H1 (cell line): Measurements from ENCODE around the gene CD7. TPM values are rescaled to one million over a fixed set of nuclear protein-coding genes. Genes with fewer than 3 reads are reported as not detected.
A peak's percentile ranks its signal among the peaks of the same experiment; 100 is the strongest.

Experiments used
- CTCF ChIA-PET: fragments of 300-600 bp; sonication (Branson Sonifier 250); formaldehyde crosslinking; loops from one replicate; lab custom pipeline; 2021; ENCODE audit not compliant: partially characterized antibody; lab: Charles Lee
- POLR2A ChIA-PET: fragments of 300-600 bp; sonication (Branson Sonifier 250); formaldehyde crosslinking; loops from one replicate; lab custom pipeline; 2021; ENCODE audit warnings: inconsistent platforms; ENCODE audit not compliant: partially characterized antibody; lab: Charles Lee
- DNase-seq, 2 experiments: peaks; one replicate each; pipeline versions ENCODE4 v3.0.0 to v3.0.0-alpha.2; 2010 to 2022; ENCODE audit warnings: low spot score in 2 of 2, low read depth in 1 of 2, mixed read lengths in 1 of 2
- FAIRE-seq: peaks from 2 replicates; lab custom pipeline; 2011; peaks lifted over from hg19 to GRCh38; lab: Jason Lieb, UNC
- H2AFZ ChIP-seq: 2 replicates; pipeline ENCODE4 v1.8.1; 2012; ENCODE audit warnings: low read length, inconsistent platforms
- H2AK5ac ChIP-seq: 2 replicates; pipeline ENCODE4 v1.6.1; 2013; ENCODE audit warnings: low read depth, low read length
- H2BK120ac ChIP-seq: replicated peaks from 2 replicates; pipeline ENCODE3; 2013; ENCODE audit warnings: low read depth, low read length, inconsistent platforms
- H2BK12ac ChIP-seq: 2 replicates; pipeline ENCODE4 v1.6.1; 2013; ENCODE audit warnings: low read depth, low read length
- H2BK15ac ChIP-seq: 2 replicates; pipeline ENCODE4 v1.6.1; 2013; ENCODE audit warnings: low read length
- H2BK20ac ChIP-seq: 2 replicates; pipeline ENCODE4 v1.6.1; 2013; ENCODE audit warnings: low read length
- H2BK5ac ChIP-seq: 2 replicates; pipeline ENCODE4 v1.6.1; 2013; ENCODE audit warnings: low read depth, low read length
- H3K14ac ChIP-seq: 2 replicates; pipeline ENCODE4 v1.6.1; 2013; ENCODE audit warnings: inconsistent platforms; ENCODE audit not compliant: insufficient read length
- H3K18ac ChIP-seq: 2 replicates; pipeline ENCODE4 v1.6.1; 2013; ENCODE audit warnings: low read length; ENCODE audit errors: extremely low read depth
- H3K23ac ChIP-seq: 2 replicates; pipeline ENCODE4 v1.6.1; 2013; ENCODE audit warnings: inconsistent platforms; ENCODE audit not compliant: insufficient read length
- H3K23me2 ChIP-seq: 2 replicates; pipeline ENCODE4 v1.6.1; 2013; ENCODE audit warnings: low read depth, low read length
- H3K27ac ChIP-seq: 2 replicates; pipeline ENCODE4 v1.6.1; 2011; ENCODE audit warnings: low read depth, low read length, inconsistent platforms
- H3K27me3 ChIP-seq, 4 experiments: replicated peaks in 1 of 4; 1 replicate in 1 of 4; 2 replicates in 3 of 4; pipeline versions ENCODE4 v1.6.1 to v1.8.1; 2011 to 2013; ENCODE audit warnings: low read length in 3 of 4, mild to moderate bottlenecking in 3 of 4, inconsistent platforms in 2 of 4, mixed read lengths in 2 of 4, moderate library complexity in 1 of 4; ENCODE audit not compliant: control insufficient read depth in 3 of 4, insufficient read depth in 3 of 4; ENCODE audit errors: extremely low read depth in 1 of 4
- H3K36me3 ChIP-seq, 4 experiments: 2 replicates each; pipeline versions ENCODE4 v1.6.1 to v1.8.1; 2011 to 2013; ENCODE audit warnings: mild to moderate bottlenecking in 4 of 4, low read length in 3 of 4, moderate library complexity in 2 of 4, control low read depth in 1 of 4, inconsistent platforms in 1 of 4; ENCODE audit not compliant: insufficient read depth in 4 of 4, control insufficient read depth in 2 of 4
- H3K4ac ChIP-seq: replicated peaks from 2 replicates; pipeline ENCODE3; 2013; ENCODE audit warnings: low read length, low read depth, mixed read lengths, inconsistent platforms; ENCODE audit not compliant: insufficient read length
- H3K4me1 ChIP-seq, 4 experiments: replicated peaks in 1 of 4; 1 replicate in 1 of 4; 2 replicates in 3 of 4; pipeline versions ENCODE4 v1.6.1 to v1.8.1; 2011 to 2013; ENCODE audit warnings: low read length in 3 of 4, inconsistent platforms in 2 of 4, mixed read lengths in 1 of 4; ENCODE audit not compliant: insufficient read depth in 4 of 4, control insufficient read depth in 3 of 4
- H3K4me2 ChIP-seq, 2 experiments: 2 replicates each; pipeline versions ENCODE4 v1.6.1 to v1.8.1; 2011 to 2013; ENCODE audit warnings: low read depth in 2 of 2, low read length in 2 of 2, control low read depth in 1 of 2, inconsistent platforms in 1 of 2, mild to moderate bottlenecking in 1 of 2; ENCODE audit not compliant: insufficient read depth in 1 of 2
- H3K4me3 ChIP-seq, 4 experiments: fragments of 200-600, 300-600 bp in 1 of 4; sonication (generic), shearing (Covaris generic), sonication (Bioruptor Twin) in 1 of 4; 2 replicates each; pipeline versions ENCODE4 v1.5.1 to v1.8.1; 2011 to 2016; ENCODE audit warnings: low read length in 4 of 4, low read depth in 3 of 4, control low read depth in 2 of 4, inconsistent platforms in 2 of 4, mild to moderate bottlenecking in 2 of 4, mixed read lengths in 1 of 4, moderate library complexity in 1 of 4; ENCODE audit not compliant: insufficient read depth in 2 of 4; ENCODE audit errors: extremely low read depth in 1 of 4
- H3K56ac ChIP-seq: replicated peaks from 2 replicates; pipeline ENCODE3; 2013; ENCODE audit warnings: low read depth, mild to moderate bottlenecking, mixed read lengths, low read length, inconsistent platforms; ENCODE audit not compliant: insufficient read length
- H3K79me1 ChIP-seq: 2 replicates; pipeline ENCODE4 v1.6.1; 2013; ENCODE audit warnings: low read depth, low read length, control low read depth
- H3K79me2 ChIP-seq, 2 experiments: 2 replicates each; pipeline versions ENCODE4 v1.6.1 to v1.8.1; 2012 to 2013; ENCODE audit warnings: low read length in 2 of 2, mild to moderate bottlenecking in 2 of 2, inconsistent platforms in 1 of 2; ENCODE audit not compliant: insufficient read depth in 2 of 2, control insufficient read depth in 1 of 2
- H3K9ac ChIP-seq, 4 experiments: replicated peaks in 1 of 4; 1 replicate in 1 of 4; 2 replicates in 3 of 4; pipeline versions ENCODE4 v1.6.1 to v1.8.1; 2011 to 2013; ENCODE audit warnings: low read depth in 3 of 4, low read length in 3 of 4, control low read depth in 2 of 4, mild to moderate bottlenecking in 2 of 4, moderate library complexity in 2 of 4, inconsistent platforms in 1 of 4; ENCODE audit errors: extremely low read depth in 1 of 4
- H3K9me3 ChIP-seq, 2 experiments: 2 replicates each; pipeline versions ENCODE4 v1.6.1 to v1.8.1; 2012 to 2013; ENCODE audit warnings: mild to moderate bottlenecking in 2 of 2, moderate library complexity in 2 of 2, control low read depth in 1 of 2, inconsistent platforms in 1 of 2, low read depth in 1 of 2, low read length in 1 of 2, mixed read lengths in 1 of 2; ENCODE audit not compliant: insufficient read depth in 2 of 2
- H4K20me1 ChIP-seq, 2 experiments: replicated peaks in 1 of 2; 2 replicates each; pipeline versions ENCODE3 to v1.8.1; 2011 to 2013; ENCODE audit warnings: inconsistent platforms in 2 of 2, low read length in 2 of 2, mild to moderate bottlenecking in 1 of 2; ENCODE audit not compliant: insufficient read depth in 2 of 2, control insufficient read depth in 1 of 2
- H4K5ac ChIP-seq: 2 replicates; pipeline ENCODE4 v1.6.1; 2013; ENCODE audit warnings: low read length, low read depth, mixed read lengths, inconsistent platforms; ENCODE audit not compliant: insufficient read length
- H4K8ac ChIP-seq: 2 replicates; pipeline ENCODE4 v1.8.0; 2013; ENCODE audit warnings: mild to moderate bottlenecking, moderate library complexity, low read length, inconsistent platforms; ENCODE audit not compliant: insufficient read depth; ENCODE audit errors: extremely low read depth
- H4K91ac ChIP-seq: replicated peaks from 2 replicates; pipeline ENCODE3; 2013; ENCODE audit warnings: low read length, mixed read lengths, inconsistent platforms; ENCODE audit not compliant: insufficient read length
- BACH1 ChIP-seq: IDR thresholded peaks from 2 replicates; pipeline ENCODE4 v1.6.1; 2012; ENCODE audit warnings: low read length, improper control_type of control experiment
- POLR2A ChIP-seq, 2 experiments: IDR thresholded peaks; 1 replicate in 1 of 2; 2 replicates in 1 of 2; pipeline ENCODE4 v1.6.1; 2011; ENCODE audit warnings: low read depth in 2 of 2, low read length in 2 of 2, mild to moderate bottlenecking in 2 of 2; ENCODE audit errors: control extremely low read depth in 1 of 2
- WGBS, 2 experiments: shearing (Covaris generic) in 1 of 2; methylation state at CpG; one replicate each; pipeline versions ENCODE4 v1.1.6 to v1.1.7; 2013 to 2015; ENCODE audit warnings: low lambda C conversion rate in 2 of 2, mixed read lengths in 2 of 2, inconsistent platforms in 1 of 2, low coverage in 1 of 2, missing lambda C conversion rate in 1 of 2; ENCODE audit not compliant: insufficient replicate concordance in 2 of 2, insufficient coverage in 1 of 2, insufficient read length in 1 of 2; ENCODE audit errors: extremely low coverage in 1 of 2, missing lambda C conversion rate in 1 of 2; 5-methylcytosine and 5-hydroxymethylcytosine counted together
- polyA plus RNA-seq, 7 experiments: library from polyadenylated mRNA; depleted of rRNA in 3 of 7; stranded (reverse) in 5 of 7; unstranded in 2 of 7; fragments of >200 nt in 5 of 7; fragments of 200-250 nt in 2 of 7; gene quantifications; 1 replicate in 5 of 7; 2 replicates in 1 of 7; 4 replicates in 1 of 7; pipeline versions ENCODE4 v1.2.1 to v1.2.3, GENCODE V29; 2011 to 2013; ENCODE audit warnings: missing spikeins in 2 of 7, mixed read lengths in 2 of 7
- total RNA-seq: library from RNA; stranded (reverse); fragmentation: NEBNext Ultra II Directional; extraction: Animal tissue kit (Norgen Biotek cat#: 25700); gene quantifications from 2 replicates; pipeline ENCODE4 v1.2.1, GENCODE V29; 2021

Gene CD7
- total and polyA plus RNA-seq, 2 of the 8 experiments (the other 6 are each of a cell fraction or from before 2014, with no cell fraction given) = 0.83 to 0.86 TPM

GRCh38 chr17:82269138-82269881 is 48.1 kb downstream of the CD7 start:
- 93% methylated on average over 10 of the region's 10 CpGs; no CpG with 5 or more reads in 1 of the 2 experiments for WGBS, 2 experiments
- no peak overlapping the region for H3K4ac ChIP-seq
- no peak overlapping the region for H2BK120ac ChIP-seq
- H3K27me3 ChIP-seq = peaks cover 0 to 5% (median 4%) of the 10 kb centered on the region in 4 experiments; a peak in 3 of 7 replicates
- H3K4me1 ChIP-seq = peaks cover 0 to 30% (median 7%) of the 10 kb centered on the region in 4 experiments; a peak in 6 of 7 replicates
- POLR2A ChIA-PET = interaction anchor here (0.6 to 2.1 kb wide), 8 partner anchors 12 to 33 kb away, joined by 3 to 6 read pairs (median 3); no protein-coding TSS in a partner anchor
- H3K9me3 ChIP-seq = no peaks in the 10 kb centered on the region
- no peak overlapping the region for H3K27ac ChIP-seq
- no peak overlapping the region for H3K14ac ChIP-seq
- H4K8ac ChIP-seq = peak overlapping the region; percentile 16; the same call in 1 of the 2 replicates
- peaks cover 6% of the 10 kb centered on the region for H3K23me2 ChIP-seq
- TF ChIP-seq BACH1 (no peak), POLR2A (IDR thresholded peaks at IDR 0.05; ENCODE audit: control extremely low read depth in 1 of 2, low read depth in 2 of 2, low read length in 2 of 2) (peak in 1 of 2 experiments; percentile 24; a peak in 2 of 3 replicates)
- TF ChIP-seq, all 59 proteins: peak for 1
- H3K56ac ChIP-seq = no peak overlapping the region
- no peak overlapping the region for H4K91ac ChIP-seq
- FAIRE-seq (no peak), DNase-seq (no peak)
- H3K79me1 ChIP-seq = peaks cover 37% of the 10 kb centered on the region
- H2AK5ac ChIP-seq = no peak overlapping the region
- peaks cover 51 to 58% of the 10 kb centered on the region in 2 experiments for H4K20me1 ChIP-seq
- H3K4me2 ChIP-seq = no peak overlapping the region; a peak in 1 of 4 replicates
- no peak overlapping the region for H2AFZ ChIP-seq
- H2BK5ac ChIP-seq = no peak overlapping the region
- peaks cover 12 to 44% (median 20%) of the 10 kb centered on the region in 4 experiments for H3K36me3 ChIP-seq
- no peak overlapping the region for H2BK15ac ChIP-seq
- H3K23ac ChIP-seq = no peak overlapping the region
- CTCF ChIA-PET = interaction anchor here (1.0 to 1.8 kb wide), 5 partner anchors 27 to 53 kb away, joined by 3 to 8 read pairs (median 4); partner anchors contain the start of gene CD7
- H2BK12ac ChIP-seq = no peak overlapping the region
- H3K9ac ChIP-seq = no peak overlapping the region; a peak in 1 of 7 replicates
- no peak overlapping the region for H3K18ac ChIP-seq
- H4K5ac ChIP-seq = no peak overlapping the region
- no peak overlapping the region for H2BK20ac ChIP-seq
- H3K4me3 ChIP-seq = no peak overlapping the region
- peaks cover 52 to 81% of the 10 kb centered on the region in 2 experiments for H3K79me2 ChIP-seq
